ENCODE results near the gene TPRN.

GRCh38 chr9:137201205-137201868 lies 796 bp upstream of the TPRN start:
- TF ChIP-seq, protein P1, sequence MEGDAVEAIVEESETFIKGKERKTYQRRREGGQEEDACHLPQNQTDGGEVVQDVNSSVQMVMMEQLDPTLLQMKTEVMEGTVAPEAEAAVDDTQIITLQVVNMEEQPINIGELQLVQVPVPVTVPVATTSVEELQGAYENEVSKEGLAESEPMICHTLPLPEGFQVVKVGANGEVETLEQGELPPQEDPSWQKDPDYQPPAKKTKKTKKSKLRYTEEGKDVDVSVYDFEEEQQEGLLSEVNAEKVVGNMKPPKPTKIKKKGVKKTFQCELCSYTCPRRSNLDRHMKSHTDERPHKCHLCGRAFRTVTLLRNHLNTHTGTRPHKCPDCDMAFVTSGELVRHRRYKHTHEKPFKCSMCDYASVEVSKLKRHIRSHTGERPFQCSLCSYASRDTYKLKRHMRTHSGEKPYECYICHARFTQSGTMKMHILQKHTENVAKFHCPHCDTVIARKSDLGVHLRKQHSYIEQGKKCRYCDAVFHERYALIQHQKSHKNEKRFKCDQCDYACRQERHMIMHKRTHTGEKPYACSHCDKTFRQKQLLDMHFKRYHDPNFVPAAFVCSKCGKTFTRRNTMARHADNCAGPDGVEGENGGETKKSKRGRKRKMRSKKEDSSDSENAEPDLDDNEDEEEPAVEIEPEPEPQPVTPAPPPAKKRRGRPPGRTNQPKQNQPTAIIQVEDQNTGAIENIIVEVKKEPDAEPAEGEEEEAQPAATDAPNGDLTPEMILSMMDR (conservative IDR thresholded peaks at IDR 0.05 in 1 of 2, IDR thresholded peaks at IDR 0.05 in 1 of 2; ENCODE audit: low read depth in 1 of 2, low read length in 2 of 2): no peak
- TF ChIP-seq EZH2 (IDR thresholded peaks at IDR 0.05; ENCODE audit: low read length, missing control alignments): no peak
